GM04503 (cell line): ENCODE results near the gene DHRSX.
"Not testable (repeated sequence)": the region's sequence is repeated elsewhere in the genome, so short reads cannot be mapped to it uniquely, and the experiment has no call there.

ENCODE experiments used
- DNase-seq: peaks from one replicate; pipeline ENCODE4 v3.0.0-alpha.2; 2012; ENCODE audit warnings: low read depth

Gene DHRSX

GRCh38 chrX:2391869-2392606, 108.7 kb downstream of the DHRSX start:
- DNase-seq = no peak

GRCh38 chrX:2390754-2391153, 110.0 kb downstream of the DHRSX start:
- no peak for DNase-seq

GRCh38 chrX:2389731-2390130, 111.0 kb downstream of the DHRSX start:
- DNase-seq = not testable (repeated sequence)

DNA sequence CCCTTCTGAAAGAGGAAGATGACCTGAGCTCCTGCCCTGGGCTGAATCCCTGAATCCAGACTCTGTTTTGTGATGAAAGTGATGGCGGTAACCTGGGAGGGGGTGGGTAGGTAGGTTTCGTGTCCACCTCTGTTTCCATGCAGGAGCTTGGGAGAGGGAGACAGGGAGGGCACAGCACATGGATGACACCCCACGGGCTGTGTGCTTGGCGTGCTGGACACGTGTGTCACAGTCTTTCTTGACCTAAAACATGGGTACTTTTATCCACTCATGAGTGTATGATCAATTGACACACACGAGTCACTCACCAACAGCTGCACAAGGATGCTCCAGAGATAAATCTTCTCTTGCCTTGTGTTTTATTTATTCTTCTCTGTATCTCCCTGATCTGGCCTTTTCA, 111.5 kb downstream of the DHRSX start:
- DNase-seq = no peak

DNA sequence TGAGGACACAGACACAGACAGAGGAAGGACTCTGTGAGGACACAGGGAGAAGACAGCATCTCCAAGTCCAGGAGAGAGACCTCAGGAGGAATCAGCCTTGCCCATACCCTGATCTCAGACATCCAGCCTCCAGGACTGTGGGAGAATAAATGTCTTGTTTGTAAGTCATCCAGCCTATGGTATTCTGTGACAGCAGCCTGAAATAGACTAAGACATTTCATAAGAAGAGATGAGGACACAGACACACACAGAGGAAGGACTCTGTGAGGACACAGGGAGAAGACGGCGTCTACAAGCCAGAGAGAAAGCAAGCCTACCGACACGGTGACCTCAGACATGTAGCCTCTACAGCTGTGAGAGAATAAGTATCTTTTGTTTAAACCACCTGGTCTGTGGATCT, 112.1 kb downstream of the DHRSX start:
- DNase-seq = no peak

DNA sequence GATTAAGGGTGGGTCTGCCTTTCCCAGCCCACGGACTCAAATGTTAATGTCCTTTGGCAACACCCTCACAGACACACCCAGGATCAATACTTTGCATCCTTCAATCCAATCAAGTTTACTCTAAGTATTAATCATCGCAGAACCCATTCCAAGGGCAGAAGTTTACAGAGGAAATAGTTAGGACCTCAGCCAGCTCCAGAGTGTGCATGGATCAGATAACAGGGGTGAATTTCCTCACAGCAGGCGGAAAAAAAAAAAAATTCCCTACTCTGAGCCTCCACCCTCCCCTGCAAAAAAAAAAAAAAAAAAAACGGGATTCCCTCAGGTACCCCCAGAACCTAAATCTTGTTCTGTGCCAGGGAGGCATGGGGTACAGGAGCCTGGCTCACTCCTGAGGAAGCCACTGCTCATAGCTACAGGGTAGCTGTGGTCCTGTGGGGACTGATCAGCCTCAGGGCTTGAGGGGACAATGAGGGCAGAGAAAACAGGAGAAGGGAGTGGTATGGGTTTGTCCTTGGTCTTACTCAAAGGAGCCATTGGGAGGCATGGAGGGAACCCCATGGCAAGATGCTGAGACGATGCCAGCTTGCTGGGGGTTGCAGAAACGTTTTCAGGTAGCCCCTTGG, 113.0 kb downstream of the DHRSX start:
- DNase-seq = no peak

DNA sequence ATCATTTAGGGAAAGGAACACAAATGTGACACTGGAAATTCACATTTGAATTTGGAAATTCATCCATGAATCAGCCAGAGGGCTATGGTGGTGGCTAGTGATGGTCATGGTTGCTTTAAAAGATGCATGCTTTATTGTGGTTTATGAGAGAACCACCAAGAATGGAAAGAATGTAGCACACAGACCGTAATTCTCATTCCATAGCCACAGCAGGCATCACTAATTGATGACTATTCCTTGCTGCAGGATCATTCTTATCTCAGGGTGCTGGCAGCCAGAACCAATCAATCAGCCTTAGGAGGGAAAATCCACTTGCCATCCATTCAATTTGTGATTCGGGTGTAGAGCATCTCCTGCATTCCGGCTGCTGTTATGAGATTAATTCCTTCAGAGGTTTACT, 115.6 kb downstream of the DHRSX start:
- peak; percentile 73 for DNase-seq

DNA sequence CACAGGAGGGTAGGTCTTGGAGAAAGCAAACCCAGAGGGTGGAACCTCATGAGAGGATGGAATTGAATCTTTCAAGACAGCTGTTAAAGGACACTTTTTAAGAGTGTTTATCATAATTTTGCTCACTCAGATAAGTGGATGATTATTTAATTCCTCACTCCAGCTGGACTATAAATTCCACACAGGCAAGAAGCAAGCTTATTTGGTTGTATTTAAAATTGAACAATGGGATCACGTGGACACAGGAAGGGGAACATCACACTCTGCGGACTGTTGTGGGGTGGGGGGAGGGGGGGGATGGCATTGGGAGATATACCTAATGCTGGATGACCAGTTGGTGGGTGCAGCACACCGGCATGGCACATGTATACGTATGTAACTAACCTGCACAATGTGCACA, 116.3 kb downstream of the DHRSX start:
- no peak for DNase-seq

GRCh38 chrX:2383735-2384134, 117.0 kb downstream of the DHRSX start:
- DNase-seq = no peak

- DNase-seq = no peak
Observed at GRCh38 chrX:2383144-2383543, 117.6 kb downstream of the DHRSX start.

DNA sequence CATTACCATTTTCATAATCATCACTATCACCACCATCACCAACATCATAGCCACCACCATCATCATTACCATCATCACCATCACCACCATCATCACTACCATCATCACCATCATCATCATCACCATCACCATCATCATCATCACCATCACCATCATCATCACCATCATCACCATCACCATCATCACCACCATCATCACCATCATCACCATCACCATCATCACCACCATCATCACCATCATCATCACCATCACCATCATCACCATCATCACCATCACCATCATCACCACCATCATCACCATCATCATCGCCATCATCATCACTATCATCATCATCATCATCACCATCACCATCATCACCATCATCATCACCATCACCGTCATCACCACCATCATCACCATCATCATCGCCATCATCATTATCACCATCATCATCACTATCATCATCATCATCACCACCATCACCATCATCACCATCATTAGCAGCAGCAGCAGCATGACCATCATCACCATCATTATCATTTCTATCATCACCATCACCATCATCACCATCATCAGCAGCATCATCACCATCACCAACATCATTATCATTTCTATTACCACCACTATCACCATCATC, 118.2 kb downstream of the DHRSX start:
- not testable (repeated sequence) for DNase-seq

GRCh38 chrX:2376166-2376565, 124.6 kb downstream of the DHRSX start:
- no peak for DNase-seq

DNA sequence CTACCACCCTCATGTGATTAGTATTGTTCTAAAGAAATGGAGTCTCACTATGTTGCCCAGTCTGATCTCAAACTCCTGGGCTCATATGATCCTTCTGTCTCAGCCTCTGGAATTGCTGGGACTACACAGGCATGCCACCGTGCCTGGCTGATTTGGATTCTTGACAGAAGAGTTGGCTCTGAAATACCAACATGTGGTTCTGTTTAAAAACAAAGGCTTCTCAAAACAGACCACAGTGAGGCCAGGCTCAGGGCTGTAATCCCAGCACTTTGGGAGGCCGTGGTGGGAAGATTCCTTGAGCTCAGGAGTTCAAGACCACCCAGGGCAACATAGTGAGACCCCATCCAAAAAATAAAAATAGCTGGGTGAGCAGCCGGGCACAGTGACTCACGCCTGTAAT, 126.7 kb downstream of the DHRSX start:
- DNase-seq = peak; percentile 70

DNA sequence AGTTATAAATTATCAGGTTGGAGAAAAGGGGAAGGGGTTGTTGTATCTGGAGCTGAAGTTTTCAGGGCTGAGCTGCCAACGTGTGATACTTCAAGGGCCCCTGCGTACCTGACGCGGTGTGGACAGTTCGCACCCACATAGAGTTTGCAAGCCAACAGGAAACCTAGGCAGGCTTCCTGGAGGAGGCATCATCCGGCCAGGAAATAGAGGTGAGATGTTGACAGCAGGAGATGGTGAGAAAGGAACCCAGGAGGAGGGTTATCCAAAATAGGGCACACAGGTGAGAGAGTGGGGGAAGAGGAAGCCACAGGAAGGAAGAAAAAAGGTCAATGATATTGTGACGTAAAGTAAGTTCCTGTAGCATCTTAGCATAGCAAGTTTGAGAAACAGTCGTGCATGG, 127.2 kb downstream of the DHRSX start:
- DNase-seq = no peak

DNA sequence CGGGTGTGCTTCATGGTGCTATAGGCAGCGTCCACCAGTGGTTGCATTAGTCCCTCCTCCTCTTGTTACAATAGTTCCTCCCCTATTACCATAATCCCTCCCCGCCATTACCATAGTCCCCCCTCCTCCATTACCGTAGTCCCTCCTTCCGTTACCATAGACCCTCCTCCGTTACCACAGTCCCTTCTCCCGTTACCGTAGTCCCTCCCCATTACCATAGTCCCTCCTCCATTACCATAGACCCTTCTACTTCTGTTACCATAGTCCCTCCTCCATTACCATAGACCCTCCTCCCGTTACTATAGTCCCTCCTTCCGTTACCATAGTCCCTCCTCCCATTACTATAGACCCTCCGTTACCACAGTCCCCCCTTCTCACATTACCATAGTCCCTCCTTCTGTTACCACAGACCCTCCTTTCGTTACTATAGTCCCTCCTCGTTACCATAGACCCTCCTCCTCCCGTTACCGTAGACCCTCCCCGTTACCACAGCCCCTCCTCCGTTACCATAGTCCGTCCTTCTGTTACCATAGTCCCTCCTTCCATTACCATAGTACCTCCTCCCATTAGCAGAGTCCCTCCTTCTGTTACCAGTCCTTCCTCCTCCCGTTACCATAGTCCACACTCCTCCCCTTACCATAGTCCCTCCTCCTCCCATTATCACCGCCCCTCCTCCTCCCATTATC, 129.6 kb downstream of the DHRSX start:
- no peak for DNase-seq

GRCh38 chrX:2370456-2370855, 130.3 kb downstream of the DHRSX start:
- peak; percentile 27 for DNase-seq

DNA sequence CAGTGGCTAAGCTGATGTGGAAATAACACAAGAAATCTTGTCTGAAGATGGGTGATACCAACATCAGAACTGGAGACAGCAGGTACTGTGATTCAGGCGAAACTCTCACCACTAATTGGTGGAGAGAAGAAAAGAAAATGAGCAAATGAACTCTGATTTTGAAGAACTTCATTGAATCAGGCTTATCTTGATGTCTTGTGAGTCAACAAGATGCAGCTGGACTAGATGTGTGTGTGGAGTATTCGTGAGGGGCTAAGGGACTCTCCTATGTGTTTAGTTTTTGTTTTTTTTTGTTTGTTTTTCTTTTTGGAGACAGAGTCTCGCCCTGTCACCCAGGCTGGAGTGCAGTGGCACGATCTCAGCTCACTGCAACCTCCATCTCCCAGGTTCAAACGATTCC, 131.6 kb downstream of the DHRSX start:
- no peak for DNase-seq

DNA sequence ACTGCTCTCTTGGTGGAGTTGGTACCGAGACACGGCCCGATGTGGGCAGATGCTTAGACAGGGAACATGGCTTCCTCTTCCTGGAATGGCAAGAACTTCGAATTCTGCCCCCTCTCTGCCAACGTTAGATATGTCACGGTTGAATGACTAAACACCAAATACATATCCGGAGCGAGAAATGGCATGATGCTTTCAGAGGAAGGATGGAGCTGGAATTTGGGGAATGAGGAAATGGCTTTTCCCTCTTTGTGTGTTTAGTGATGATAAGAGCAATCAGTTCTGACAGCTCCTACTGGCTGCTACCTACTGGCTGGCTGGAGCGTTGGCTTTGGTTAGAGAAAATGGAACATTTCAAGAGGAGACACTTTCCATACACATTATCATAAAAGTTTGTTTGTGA, 140.0 kb downstream of the DHRSX start:
- no peak for DNase-seq

DNA sequence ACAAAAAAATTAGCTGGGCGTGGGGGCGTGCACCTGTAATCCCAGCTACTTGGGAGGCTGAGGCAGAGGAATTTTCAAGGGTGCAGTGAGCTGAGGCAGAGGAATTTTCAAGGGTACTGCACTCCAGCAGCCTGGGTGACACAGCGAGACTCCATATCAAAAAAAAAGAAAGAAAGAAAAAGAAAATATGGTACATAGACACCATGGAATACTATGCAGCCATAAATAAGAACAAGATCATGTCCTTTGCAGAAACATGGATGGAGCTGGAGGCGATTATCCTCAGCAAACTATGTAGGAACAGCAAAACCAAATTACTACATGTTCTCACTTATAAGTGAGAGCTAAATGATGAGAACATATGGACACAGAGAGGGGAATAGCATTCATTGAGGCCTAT, 141.3 kb downstream of the DHRSX start:
- DNase-seq = not testable (repeated sequence)

- peak; percentile 94 for DNase-seq
Observed at GRCh38 chrX:2351999-2352995, 148.5 kb downstream of the DHRSX start.

DNA sequence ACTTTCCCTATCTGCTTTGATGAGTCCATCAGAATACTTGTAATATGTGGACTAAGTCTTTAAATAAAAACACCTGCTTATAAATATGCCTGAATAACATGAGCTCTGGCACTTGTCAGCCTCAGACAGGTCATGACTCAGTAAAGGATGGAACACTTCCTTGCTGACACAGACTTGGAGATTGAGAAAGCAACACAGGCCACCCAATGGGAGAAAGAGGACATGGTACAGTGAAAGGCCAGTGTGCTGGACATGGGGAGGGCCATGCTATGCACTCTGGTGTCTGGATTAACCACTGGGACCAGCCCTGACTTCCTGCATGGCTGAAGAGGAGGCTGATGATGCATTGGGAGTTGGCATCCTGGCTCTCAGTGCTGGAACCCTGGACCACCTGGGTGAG, 149.5 kb downstream of the DHRSX start:
- DNase-seq = peak; percentile 57

- not testable (repeated sequence) for DNase-seq
Observed at GRCh38 chrX:2350703-2351102, 150.1 kb downstream of the DHRSX start.
